Measurements from ENCODE around the gene ERCC6L. TPM values are rescaled to one million over a fixed set of nuclear protein-coding genes. Genes with fewer than 3 reads are reported as not detected.

The ERCC6L gene
- total RNA-seq, 1 experiment from 2014 or later: 14.6 TPM

- ChIA-PET CTCF (no interaction called here), POLR2A (ENCODE audit: unreplicated experiment) (no interaction called here)
- H3K27me3 ChIP-seq (ENCODE audit: low read length): no peaks in the 10 kb centered on the region
- no peaks in the 10 kb centered on the region for H3K9me2 ChIP-seq (replicated peaks; ENCODE audit: low read length)
- TF ChIP-seq EZH2phosphoT487 (IDR thresholded peaks at IDR 0.05; ENCODE audit: borderline replicate concordance, low read length) (no peak), CTCF (conservative IDR thresholded peaks at IDR 0.05; ENCODE audit: low read depth, low read length) (no peak), EZH2 (IDR thresholded peaks at IDR 0.05; ENCODE audit: low read length, unreplicated experiment) (no peak)
- H3F3A ChIP-seq (ENCODE audit: low read length, unreplicated experiment): no peaks in the 10 kb centered on the region
- no peaks in the 10 kb centered on the region for H3K9me3 ChIP-seq (ENCODE audit: low read length)
- H2AFZ ChIP-seq (ENCODE audit: low read length): no peak overlapping the region
- no peaks in the 10 kb centered on the region for H3K36me3 ChIP-seq (ENCODE audit: low read depth, low read length)
- H3K9ac ChIP-seq (ENCODE audit: low read length): no peak overlapping the region
- H3K4me1 ChIP-seq (ENCODE audit: insufficient read depth, low read length): no peaks in the 10 kb centered on the region
- no peak overlapping the region for H3K4me2 ChIP-seq (ENCODE audit: low read length)
- DNase-seq (no peak), ATAC-seq (no peak)
- H3K4me3 ChIP-seq (ENCODE audit: low read length): no peak overlapping the region
- no TSS peak for BruUV-seq (replicated peaks)
- intact Hi-C loops (cut with micrococcal nuclease): no loop called here
- H3K79me2 ChIP-seq (ENCODE audit: low read length): peaks cover 44% of the 10 kb centered on the region
- no peak overlapping the region for H3K27ac ChIP-seq (ENCODE audit: low read length)
- no peaks in the 10 kb centered on the region for H4K20me1 ChIP-seq (ENCODE audit: low read length)
These were observed 21.9 kb downstream of the ERCC6L start for GRCh38 chrX:72216973-72217372.

- Histone ChIP-seq H3K9me2 (replicated peaks; ENCODE audit: low read length) (no peaks in the 10 kb centered on the region), H3K36me3 (ENCODE audit: low read depth, low read length) (peaks cover 42% of the 10 kb centered on the region), H3F3A (ENCODE audit: low read length, unreplicated experiment) (no peaks in the 10 kb centered on the region), H3K79me2 (ENCODE audit: low read length) (peaks cover 55% of the 10 kb centered on the region), H2AFZ (ENCODE audit: low read length) (no peak overlapping the region), H3K27ac (ENCODE audit: low read length) (no peak overlapping the region), H4K20me1 (ENCODE audit: low read length) (no peaks in the 10 kb centered on the region), H3K27me3 (ENCODE audit: low read length) (no peaks in the 10 kb centered on the region), H3K4me3 (ENCODE audit: low read length) (no peak overlapping the region), H3K9ac (ENCODE audit: low read length) (no peak overlapping the region), H3K4me1 (ENCODE audit: insufficient read depth, low read length) (no peaks in the 10 kb centered on the region), H3K9me3 (ENCODE audit: low read length) (no peaks in the 10 kb centered on the region), H3K4me2 (ENCODE audit: low read length) (no peak overlapping the region)
- intact Hi-C loops (cut with micrococcal nuclease): no loop called here
- no TSS peak for BruUV-seq (replicated peaks)
- CTCF ChIA-PET: no interaction called here
- ATAC-seq (no peak), DNase-seq (no peak)
- TF ChIP-seq CTCF (conservative IDR thresholded peaks at IDR 0.05; ENCODE audit: low read depth, low read length): no peak
- TF ChIP-seq EZH2phosphoT487 (IDR thresholded peaks at IDR 0.05; ENCODE audit: borderline replicate concordance, low read length): no peak
- TF ChIP-seq EZH2 (IDR thresholded peaks at IDR 0.05; ENCODE audit: low read length, unreplicated experiment): no peak
- POLR2A ChIA-PET (ENCODE audit: unreplicated experiment): no interaction called here
These were observed 30.6 kb downstream of the ERCC6L start for GRCh38 chrX:72208126-72208800.

- no peak for TF ChIP-seq EZH2 (IDR thresholded peaks at IDR 0.05; ENCODE audit: low read length, unreplicated experiment)
- TF ChIP-seq CTCF (conservative IDR thresholded peaks at IDR 0.05; ENCODE audit: low read depth, low read length): no peak
- TF ChIP-seq EZH2phosphoT487 (IDR thresholded peaks at IDR 0.05; ENCODE audit: borderline replicate concordance, low read length): no peak
- ChIA-PET POLR2A (ENCODE audit: unreplicated experiment) (no interaction called here), CTCF (no interaction called here)
- H3K4me3 ChIP-seq (ENCODE audit: low read length): no peak overlapping the region
- no peaks in the 10 kb centered on the region for H3K27me3 ChIP-seq (ENCODE audit: low read length)
- H3K4me2 ChIP-seq (ENCODE audit: low read length): no peak overlapping the region
- ATAC-seq (no peak), DNase-seq (no peak)
- no peak overlapping the region for H2AFZ ChIP-seq (ENCODE audit: low read length)
- H3K27ac ChIP-seq (ENCODE audit: low read length): no peak overlapping the region
- no peaks in the 10 kb centered on the region for H3K9me3 ChIP-seq (ENCODE audit: low read length)
- H3K79me2 ChIP-seq (ENCODE audit: low read length): peaks cover 60% of the 10 kb centered on the region
- BruUV-seq (replicated peaks): no TSS peak
- no peaks in the 10 kb centered on the region for H3K9me2 ChIP-seq (replicated peaks; ENCODE audit: low read length)
- H4K20me1 ChIP-seq (ENCODE audit: low read length): no peaks in the 10 kb centered on the region
- H3K36me3 ChIP-seq (ENCODE audit: low read depth, low read length): peaks cover 44% of the 10 kb centered on the region
- peaks cover 7% of the 10 kb centered on the region for H3K4me1 ChIP-seq (ENCODE audit: insufficient read depth, low read length)
- H3F3A ChIP-seq (ENCODE audit: low read length, unreplicated experiment): no peaks in the 10 kb centered on the region
- no peak overlapping the region for H3K9ac ChIP-seq (ENCODE audit: low read length)
- intact Hi-C loops (cut with micrococcal nuclease): no loop called here
These were observed 31.5 kb downstream of the ERCC6L start for GRCh38 chrX:72207366-72207765.

Data from PC-3 (cell line).